ENCODE data around the gene CELF2.

CELF2 gene

GRCh38 chr10:11255796-11256444 lies 238.2 kb downstream of the CELF2 start:
- no peak for DNase-seq

DNA sequence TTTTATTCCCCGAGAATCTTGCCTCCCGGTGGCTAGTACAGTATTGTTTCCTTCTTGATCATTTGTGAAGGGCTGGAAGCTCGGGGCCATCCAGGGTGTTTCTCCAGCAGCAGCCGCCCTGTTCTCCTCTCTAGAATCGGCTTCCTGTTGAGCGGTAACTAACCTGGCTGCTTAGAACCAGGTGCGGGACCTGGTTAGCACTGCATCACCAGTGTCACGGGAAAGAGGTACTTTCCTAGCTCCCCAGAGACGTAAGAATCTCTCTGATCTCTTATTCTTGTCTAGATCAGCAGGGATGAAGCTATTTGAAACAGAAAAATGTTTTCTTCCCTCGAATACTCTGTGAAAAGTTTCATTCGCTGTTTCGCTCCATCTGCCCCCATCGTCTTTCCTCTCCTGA lies 239.2 kb downstream of the CELF2 start:
- DNase-seq, result no peak

- no peak for DNase-seq
These were observed 239.9 kb downstream of the CELF2 start for GRCh38 chr10:11257440-11258090.

- no peak for DNase-seq
These were observed 242.5 kb downstream of the CELF2 start for GRCh38 chr10:11260170-11260569.

- DNase-seq, result no peak
These were observed 243.5 kb downstream of the CELF2 start for GRCh38 chr10:11261143-11261542.

DNA sequence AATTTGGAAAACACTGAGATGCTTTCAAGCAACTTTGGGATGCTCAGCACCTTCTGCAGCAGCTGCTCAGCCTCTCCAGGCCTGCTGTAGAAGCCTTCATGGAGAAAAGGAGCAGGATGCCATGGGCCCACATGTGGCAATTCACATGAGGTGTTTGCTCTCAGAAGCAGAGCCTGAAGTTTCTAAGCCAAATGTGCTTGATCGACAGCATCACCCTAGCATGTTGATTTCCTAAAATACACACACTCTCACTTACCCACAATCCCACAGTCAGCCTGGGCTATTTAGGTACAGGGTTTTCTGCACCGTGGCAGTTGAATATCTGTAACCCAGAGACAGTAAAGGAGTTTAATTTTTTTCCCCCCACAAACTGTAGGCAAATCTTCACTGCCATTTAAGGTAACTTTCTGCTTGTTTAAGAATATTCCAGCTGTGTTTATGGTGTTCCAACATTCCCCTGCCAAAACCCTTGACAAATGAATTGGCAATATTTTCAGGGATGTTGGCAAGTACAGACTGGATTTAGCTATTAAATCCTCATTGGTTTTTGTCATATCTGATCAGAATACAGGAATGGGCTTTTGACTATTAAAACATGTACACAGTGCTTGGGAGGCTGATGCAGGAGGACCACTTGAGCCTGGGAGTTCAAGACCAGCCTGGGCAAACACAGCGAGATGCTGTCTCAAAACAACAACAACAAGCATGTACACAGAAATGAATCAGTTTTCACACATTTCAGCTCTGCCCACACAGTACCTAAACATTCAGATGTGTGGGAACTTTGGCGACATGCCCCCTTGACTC lies 244.2 kb downstream of the CELF2 start:
- no peak for DNase-seq

DNA sequence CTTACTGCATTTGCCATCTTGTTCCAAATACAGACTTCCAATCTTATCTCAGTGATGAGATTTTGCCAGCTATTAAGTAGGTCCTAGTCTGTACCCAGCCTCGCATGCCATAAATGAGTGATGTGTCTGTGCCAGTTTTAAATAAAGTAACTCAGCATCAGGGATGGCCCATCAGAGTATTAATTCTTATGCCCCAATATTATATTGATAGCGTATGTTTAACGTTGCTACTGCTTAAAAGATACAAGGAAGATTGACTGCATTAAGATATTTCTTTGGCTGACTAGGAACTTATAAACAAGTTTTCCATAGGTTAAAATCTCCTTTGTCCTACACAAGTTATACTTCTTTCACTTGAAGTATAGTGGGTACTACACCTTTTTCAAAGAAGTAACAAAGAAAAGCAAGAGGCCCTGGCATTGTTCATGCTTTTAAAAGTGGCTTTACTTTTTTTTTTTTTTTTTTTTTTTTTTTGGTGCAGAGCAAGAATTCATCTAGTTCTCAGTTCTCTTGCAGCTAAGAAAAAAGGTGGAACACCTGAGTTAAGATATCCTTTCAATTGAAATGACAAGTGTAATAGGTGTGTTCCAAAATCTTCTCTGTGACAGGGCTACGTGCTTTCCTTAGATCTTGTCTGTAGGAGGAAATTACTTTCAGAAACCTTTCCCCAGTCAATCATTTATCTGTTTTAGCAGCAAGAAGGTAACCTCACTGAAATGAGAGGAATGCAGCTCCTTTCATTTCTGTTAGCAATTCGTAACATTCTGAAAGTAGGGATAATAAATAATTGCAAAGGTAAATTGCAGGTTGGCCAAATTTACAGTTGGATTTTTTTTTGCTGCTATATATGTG lies 245.0 kb downstream of the CELF2 start:
- DNase-seq, result no peak

DNA sequence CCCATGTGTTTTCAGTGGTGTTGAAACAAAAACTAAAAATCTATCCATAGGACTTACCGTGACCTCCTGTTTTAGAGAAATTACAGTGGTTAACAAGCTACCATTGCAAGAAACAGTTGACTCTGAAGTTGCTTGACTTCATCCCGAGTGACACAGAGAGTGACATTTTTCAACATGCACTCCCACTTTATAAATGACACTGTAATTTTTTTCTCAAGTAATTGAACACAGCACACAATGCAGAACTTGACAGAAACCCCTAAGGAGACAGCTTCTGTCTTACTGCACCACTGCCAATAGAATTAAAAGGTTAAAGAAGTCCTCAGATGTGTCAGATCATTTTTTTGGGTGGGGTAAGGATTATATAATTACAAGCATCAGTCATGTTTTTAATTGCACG lies 246.1 kb downstream of the CELF2 start:
- DNase-seq, result no peak

- no peak for DNase-seq
These were observed 246.8 kb downstream of the CELF2 start for GRCh38 chr10:11264296-11265048.

DNA sequence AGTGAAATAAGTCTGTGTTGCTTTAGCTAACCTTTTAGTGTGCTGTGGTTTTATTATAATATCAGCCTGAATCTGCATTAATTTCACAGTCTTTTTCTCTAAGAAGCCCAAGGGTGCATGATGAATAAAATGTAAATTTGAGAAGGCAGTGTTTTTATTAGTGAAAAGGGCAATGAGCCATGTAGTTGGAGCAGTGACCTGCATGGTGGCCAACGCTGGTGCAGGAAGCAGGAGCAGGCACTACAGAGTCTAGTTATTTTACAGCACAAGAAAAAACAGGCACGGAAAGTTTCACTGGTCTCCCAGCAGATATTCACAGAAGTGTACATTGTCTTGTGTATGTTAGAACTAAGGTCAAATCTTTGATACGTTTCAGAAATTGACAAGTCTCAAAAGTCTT lies 247.8 kb downstream of the CELF2 start:
- DNase-seq, result no peak

- DNase-seq, result no peak
These were observed 248.8 kb downstream of the CELF2 start for GRCh38 chr10:11266426-11266825.

DNA sequence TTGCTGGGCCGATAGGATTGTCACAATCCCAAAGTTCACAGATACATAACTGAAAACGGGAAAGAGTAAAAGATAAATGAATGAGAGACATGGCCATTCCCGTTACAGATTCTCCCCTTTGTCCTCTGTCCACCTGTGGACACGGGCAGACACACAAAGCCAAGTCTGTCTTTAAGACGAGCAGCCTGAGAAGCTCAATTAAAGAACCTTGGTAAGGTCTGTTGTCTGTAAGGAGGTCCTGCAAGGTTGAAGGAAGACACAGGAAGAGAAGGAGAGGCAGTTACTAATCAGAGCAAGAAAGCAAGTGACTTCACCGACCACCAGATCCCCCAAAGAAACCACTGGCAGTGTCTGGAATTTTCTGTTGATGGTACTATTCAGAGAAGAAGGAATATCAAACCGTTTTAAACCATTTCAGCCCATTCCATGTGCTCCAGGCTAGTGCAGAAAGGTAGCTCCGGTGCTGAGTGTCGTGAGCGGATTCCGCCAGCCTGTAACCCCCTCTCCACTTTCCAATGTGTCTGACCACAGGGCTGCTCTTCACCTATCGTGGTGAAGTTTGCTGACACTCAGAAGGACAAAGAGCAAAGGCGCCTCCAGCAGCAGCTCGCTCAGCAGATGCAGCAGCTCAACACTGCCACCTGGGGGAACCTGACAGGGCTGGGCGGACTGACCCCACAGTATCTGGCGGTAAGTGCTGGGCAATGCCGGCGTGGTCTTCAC lies 252.6 kb downstream of the CELF2 start:
- peak; percentile 21 for DNase-seq

- no peak for DNase-seq
These were observed 253.1 kb downstream of the CELF2 start for GRCh38 chr10:11270858-11271179.

- no peak for DNase-seq
These were observed 255.3 kb downstream of the CELF2 start for GRCh38 chr10:11272915-11273389.

- no peak for DNase-seq
These were observed 256.8 kb downstream of the CELF2 start for GRCh38 chr10:11274452-11274851.

GRCh38 chr10:11275651-11276050 lies 258.0 kb downstream of the CELF2 start:
- no peak for DNase-seq

DNA sequence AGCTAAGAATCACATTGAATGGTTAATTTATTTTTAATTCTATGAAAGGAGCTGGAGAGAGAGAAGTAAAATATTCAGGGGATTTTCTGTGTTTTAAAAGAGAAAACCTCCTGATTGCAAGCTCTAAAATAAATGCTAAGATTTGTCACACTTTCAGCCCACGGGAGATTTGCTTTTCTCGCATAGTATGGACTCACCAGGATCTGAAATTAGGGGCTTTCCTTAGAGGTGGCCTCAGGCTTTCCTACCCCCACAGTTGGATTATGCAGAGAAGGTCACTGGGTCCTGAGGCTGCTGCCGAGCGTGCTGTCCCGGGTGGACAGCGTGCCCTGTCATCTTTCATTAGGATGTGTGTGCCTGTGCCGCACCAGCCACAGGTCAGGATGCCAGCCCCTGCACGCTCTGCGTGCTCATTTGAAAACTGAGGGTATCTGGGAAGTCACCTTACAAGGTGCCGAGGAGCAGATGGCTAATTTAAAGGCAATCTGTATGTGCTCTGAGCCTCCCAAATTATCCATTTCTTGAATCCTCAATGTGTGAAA lies 258.8 kb downstream of the CELF2 start:
- DNase-seq, result no peak

GRCh38 chr10:11279314-11279713 lies 261.6 kb downstream of the CELF2 start:
- no peak for DNase-seq

GRCh38 chr10:11280187-11280932 lies 262.7 kb downstream of the CELF2 start:
- DNase-seq, result no peak

DNA sequence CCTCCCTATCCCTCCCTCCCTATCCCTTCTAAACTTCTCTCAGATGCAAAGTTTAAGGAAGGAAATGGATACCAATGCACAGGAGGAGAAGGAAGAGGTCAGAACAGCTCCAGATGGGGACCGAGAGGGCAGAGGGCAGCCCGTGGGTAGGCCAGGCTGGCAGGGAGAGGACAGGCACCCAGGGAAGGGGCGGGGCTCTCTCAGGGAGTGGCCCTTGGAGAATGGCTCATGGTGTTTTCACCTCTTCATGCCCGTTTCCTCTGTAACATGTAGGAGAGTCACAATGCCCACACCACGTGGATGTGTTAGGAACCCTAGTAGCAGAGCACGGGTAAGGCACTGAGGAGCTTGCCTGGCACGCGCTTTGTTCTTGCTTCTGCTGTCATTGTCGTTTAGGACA lies 264.5 kb downstream of the CELF2 start:
- DNase-seq, result no peak

- no peak for DNase-seq
These were observed 265.0 kb downstream of the CELF2 start for GRCh38 chr10:11282661-11283060.
